ENCODE measurements around the gene ABHD13.

The ABHD13 gene

GRCh38 chr13:108218044-108218974, at the start of gene ABHD13:
ABHD13 (plus strand) TSS chr13:108218392; CDS start chr13:108229219, 10,827 bp downstream.
- Histone ChIP-seq H3K9ac (ENCODE audit: low read depth in 1 of 2, low read length in 2 of 2) (peak within 1 kb of the TSS; percentile 90 to 91), H3K9me3 (ENCODE audit: control insufficient read depth in 1 of 2, low read length in 2 of 2) (no peaks in the 10 kb centered on the region), H3K4me3 (ENCODE audit: low read depth in 1 of 2, low read length in 2 of 2) (peak within 1 kb of the TSS; percentile 88 to 94), H3K27ac (ENCODE audit: low read depth, low read length) (peak within 1 kb of the TSS; percentile 75), H3K27me3 (ENCODE audit: control insufficient read depth in 1 of 2, insufficient read depth in 2 of 2, low read length in 2 of 2) (no peaks in the 10 kb centered on the region), H3K4me1 (ENCODE audit: control insufficient read depth in 1 of 2, insufficient read depth in 2 of 2, low read length in 2 of 2) (peaks cover 25 to 32% of the 10 kb centered on the region in 2 donors), H3K36me3 (ENCODE audit: control insufficient read depth in 1 of 2, insufficient read depth in 2 of 2, low read length in 2 of 2) (no peaks in the 10 kb centered on the region)

GRCh38 chr13:108168929-108169328, 49.3 kb upstream of the ABHD13 start:
- Histone ChIP-seq H3K27me3 (ENCODE audit: control insufficient read depth in 1 of 2, insufficient read depth in 2 of 2, low read length in 2 of 2) (no peaks in the 10 kb centered on the region), H3K27ac (ENCODE audit: low read depth, low read length) (no peak overlapping the region), H3K9me3 (ENCODE audit: control insufficient read depth in 1 of 2, low read length in 2 of 2) (no peaks in the 10 kb centered on the region), H3K4me3 (ENCODE audit: low read depth in 1 of 2, low read length in 2 of 2) (no peak overlapping the region), H3K36me3 (ENCODE audit: control insufficient read depth in 1 of 2, insufficient read depth in 2 of 2, low read length in 2 of 2) (no peaks in the 10 kb centered on the region), H3K9ac (ENCODE audit: low read depth in 1 of 2, low read length in 2 of 2) (no peak overlapping the region), H3K4me1 (ENCODE audit: control insufficient read depth in 1 of 2, insufficient read depth in 2 of 2, low read length in 2 of 2) (no peaks in the 10 kb centered on the region)

- Histone ChIP-seq H3K4me3 (ENCODE audit: low read depth in 1 of 2, low read length in 2 of 2) (no peak overlapping the region), H3K4me1 (ENCODE audit: control insufficient read depth in 1 of 2, insufficient read depth in 2 of 2, low read length in 2 of 2) (no peaks in the 10 kb centered on the region), H3K27me3 (ENCODE audit: control insufficient read depth in 1 of 2, insufficient read depth in 2 of 2, low read length in 2 of 2) (no peaks in the 10 kb centered on the region)
These were observed 41.4 kb upstream of the ABHD13 start for GRCh38 chr13:108176685-108177274.

DNA sequence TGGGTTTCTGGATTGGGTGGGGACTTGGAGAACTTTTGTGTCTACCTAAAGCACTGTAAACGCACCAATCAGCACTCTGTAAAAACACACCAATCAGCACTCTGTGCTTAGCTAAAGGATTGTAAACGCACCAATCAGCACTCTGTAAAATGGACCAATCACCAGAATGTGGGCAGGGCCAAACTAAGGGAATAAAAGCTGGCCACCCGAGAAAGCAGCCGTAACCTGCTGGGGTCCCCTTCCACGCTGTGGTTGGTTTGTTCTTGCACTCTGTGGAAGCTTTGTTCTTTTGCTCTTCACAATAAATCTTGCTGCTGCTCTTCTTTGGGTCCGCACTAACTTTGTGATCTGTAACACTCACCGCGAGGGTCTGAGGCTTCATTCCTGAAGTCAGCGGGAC, 40.1 kb upstream of the ABHD13 start:
- Histone ChIP-seq H3K36me3 (ENCODE audit: control insufficient read depth in 1 of 2, insufficient read depth in 2 of 2, low read length in 2 of 2) (no peaks in the 10 kb centered on the region), H3K27ac (ENCODE audit: low read depth, low read length) (no peak overlapping the region), H3K4me1 (ENCODE audit: control insufficient read depth in 1 of 2, insufficient read depth in 2 of 2, low read length in 2 of 2) (no peaks in the 10 kb centered on the region), H3K27me3 (ENCODE audit: control insufficient read depth in 1 of 2, insufficient read depth in 2 of 2, low read length in 2 of 2) (no peaks in the 10 kb centered on the region), H3K9me3 (ENCODE audit: control insufficient read depth in 1 of 2, low read length in 2 of 2) (no peaks in the 10 kb centered on the region), H3K4me3 (ENCODE audit: low read depth in 1 of 2, low read length in 2 of 2) (no peak overlapping the region), H3K9ac (ENCODE audit: low read depth in 1 of 2, low read length in 2 of 2) (no peak overlapping the region)

More at GRCh38 chr13:108176685-108177274, 41.4 kb upstream of the ABHD13 start:
- Histone ChIP-seq H3K9ac (ENCODE audit: low read depth in 1 of 2, low read length in 2 of 2) (no peak overlapping the region), H3K9me3 (ENCODE audit: control insufficient read depth in 1 of 2, low read length in 2 of 2) (no peaks in the 10 kb centered on the region), H3K27ac (ENCODE audit: low read depth, low read length) (no peak overlapping the region), H3K36me3 (ENCODE audit: control insufficient read depth in 1 of 2, insufficient read depth in 2 of 2, low read length in 2 of 2) (no peaks in the 10 kb centered on the region)

DNA sequence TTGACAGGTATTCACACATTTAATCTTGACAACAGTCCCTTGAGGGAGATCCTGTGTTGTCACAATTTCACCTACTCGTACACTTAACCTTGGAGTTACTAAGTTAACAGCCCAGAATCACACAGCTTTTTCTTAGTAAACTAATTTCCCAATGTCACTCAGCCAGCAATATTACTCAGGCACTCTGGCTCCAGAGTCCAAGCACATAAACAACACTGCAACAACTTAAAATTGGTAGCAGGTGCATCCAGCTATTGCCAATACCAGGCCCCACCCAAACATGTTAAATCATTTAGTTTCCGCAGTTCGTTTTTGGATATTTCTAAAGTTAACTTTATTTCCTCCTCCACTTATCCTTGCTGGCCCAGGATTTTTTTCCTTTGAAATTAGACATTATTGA, 35.5 kb upstream of the ABHD13 start:
- no peak overlapping the region for H3K9ac ChIP-seq (ENCODE audit: low read depth in 1 of 2, low read length in 2 of 2)
- H3K9me3 ChIP-seq (ENCODE audit: control insufficient read depth in 1 of 2, low read length in 2 of 2), result no peaks in the 10 kb centered on the region
- no peaks in the 10 kb centered on the region for H3K4me1 ChIP-seq (ENCODE audit: control insufficient read depth in 1 of 2, insufficient read depth in 2 of 2, low read length in 2 of 2)
- H3K27ac ChIP-seq (ENCODE audit: low read depth, low read length), result no peak overlapping the region
- no peaks in the 10 kb centered on the region for H3K36me3 ChIP-seq (ENCODE audit: control insufficient read depth in 1 of 2, insufficient read depth in 2 of 2, low read length in 2 of 2)
- no peak overlapping the region for H3K4me3 ChIP-seq (ENCODE audit: low read depth in 1 of 2, low read length in 2 of 2)
- no peaks in the 10 kb centered on the region for H3K27me3 ChIP-seq (ENCODE audit: control insufficient read depth in 1 of 2, insufficient read depth in 2 of 2, low read length in 2 of 2)

GRCh38 chr13:108185223-108185622, 33.0 kb upstream of the ABHD13 start:
- no peaks in the 10 kb centered on the region for H3K27me3 ChIP-seq (ENCODE audit: control insufficient read depth in 1 of 2, insufficient read depth in 2 of 2, low read length in 2 of 2)
- H3K9me3 ChIP-seq (ENCODE audit: control insufficient read depth in 1 of 2, low read length in 2 of 2), result no peaks in the 10 kb centered on the region
- H3K27ac ChIP-seq (ENCODE audit: low read depth, low read length), result no peak overlapping the region

GRCh38 chr13:108188260-108188659, 29.9 kb upstream of the ABHD13 start:
- H3K9ac ChIP-seq (ENCODE audit: low read depth in 1 of 2, low read length in 2 of 2), result no peak overlapping the region
- no peaks in the 10 kb centered on the region for H3K9me3 ChIP-seq (ENCODE audit: control insufficient read depth in 1 of 2, low read length in 2 of 2)

More at GRCh38 chr13:108185223-108185622, 33.0 kb upstream of the ABHD13 start:
- Histone ChIP-seq H3K36me3 (ENCODE audit: control insufficient read depth in 1 of 2, insufficient read depth in 2 of 2, low read length in 2 of 2) (no peaks in the 10 kb centered on the region), H3K4me3 (ENCODE audit: low read depth in 1 of 2, low read length in 2 of 2) (no peak overlapping the region), H3K9ac (ENCODE audit: low read depth in 1 of 2, low read length in 2 of 2) (no peak overlapping the region), H3K4me1 (ENCODE audit: control insufficient read depth in 1 of 2, insufficient read depth in 2 of 2, low read length in 2 of 2) (no peaks in the 10 kb centered on the region)

GRCh38 chr13:108190897-108191296, 27.3 kb upstream of the ABHD13 start:
- Histone ChIP-seq H3K9me3 (ENCODE audit: control insufficient read depth in 1 of 2, low read length in 2 of 2) (peaks cover 9 to 10% of the 10 kb centered on the region in 2 donors), H3K9ac (ENCODE audit: low read depth in 1 of 2, low read length in 2 of 2) (no peak overlapping the region), H3K4me1 (ENCODE audit: control insufficient read depth in 1 of 2, insufficient read depth in 2 of 2, low read length in 2 of 2) (no peaks in the 10 kb centered on the region), H3K27me3 (ENCODE audit: control insufficient read depth in 1 of 2, insufficient read depth in 2 of 2, low read length in 2 of 2) (no peaks in the 10 kb centered on the region), H3K36me3 (ENCODE audit: control insufficient read depth in 1 of 2, insufficient read depth in 2 of 2, low read length in 2 of 2) (no peaks in the 10 kb centered on the region), H3K27ac (ENCODE audit: low read depth, low read length) (no peak overlapping the region), H3K4me3 (ENCODE audit: low read depth in 1 of 2, low read length in 2 of 2) (no peak overlapping the region)

More at GRCh38 chr13:108188260-108188659, 29.9 kb upstream of the ABHD13 start:
- no peaks in the 10 kb centered on the region for H3K27me3 ChIP-seq (ENCODE audit: control insufficient read depth in 1 of 2, insufficient read depth in 2 of 2, low read length in 2 of 2)
- H3K27ac ChIP-seq (ENCODE audit: low read depth, low read length), result no peak overlapping the region
- H3K4me1 ChIP-seq (ENCODE audit: control insufficient read depth in 1 of 2, insufficient read depth in 2 of 2, low read length in 2 of 2), result no peaks in the 10 kb centered on the region
- no peaks in the 10 kb centered on the region for H3K36me3 ChIP-seq (ENCODE audit: control insufficient read depth in 1 of 2, insufficient read depth in 2 of 2, low read length in 2 of 2)
- H3K4me3 ChIP-seq (ENCODE audit: low read depth in 1 of 2, low read length in 2 of 2), result no peak overlapping the region

DNA sequence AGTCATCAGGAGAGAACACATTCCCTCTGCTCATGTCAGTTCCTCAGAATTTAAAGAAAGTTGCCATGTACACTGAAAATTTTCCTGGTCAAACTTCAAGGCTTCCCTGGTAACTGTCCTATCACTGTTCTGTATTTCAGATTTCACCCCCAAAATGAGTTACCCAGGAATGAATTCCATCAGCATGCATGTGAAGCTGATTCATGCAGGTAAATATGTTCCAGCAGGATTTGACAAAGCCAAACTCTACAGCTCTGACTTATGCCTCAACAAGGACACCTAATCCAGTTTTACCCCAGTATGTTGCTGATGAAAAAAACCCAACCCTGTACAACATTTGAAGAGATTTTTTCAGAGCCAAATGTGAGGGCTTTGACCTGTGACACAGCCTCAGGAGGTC, 24.4 kb upstream of the ABHD13 start:
- Histone ChIP-seq H3K27me3 (ENCODE audit: control insufficient read depth in 1 of 2, insufficient read depth in 2 of 2, low read length in 2 of 2) (no peaks in the 10 kb centered on the region), H3K36me3 (ENCODE audit: control insufficient read depth in 1 of 2, insufficient read depth in 2 of 2, low read length in 2 of 2) (no peaks in the 10 kb centered on the region), H3K4me1 (ENCODE audit: control insufficient read depth in 1 of 2, insufficient read depth in 2 of 2, low read length in 2 of 2) (no peaks in the 10 kb centered on the region), H3K4me3 (ENCODE audit: low read depth in 1 of 2, low read length in 2 of 2) (no peak overlapping the region), H3K9me3 (ENCODE audit: control insufficient read depth in 1 of 2, low read length in 2 of 2) (peaks cover 9 to 10% of the 10 kb centered on the region in 2 donors), H3K27ac (ENCODE audit: low read depth, low read length) (no peak overlapping the region), H3K9ac (ENCODE audit: low read depth in 1 of 2, low read length in 2 of 2) (no peak overlapping the region)

GRCh38 chr13:108194435-108194936, 23.7 kb upstream of the ABHD13 start:
- no peak overlapping the region for H3K27ac ChIP-seq (ENCODE audit: low read depth, low read length)
- no peak overlapping the region for H3K9ac ChIP-seq (ENCODE audit: low read depth in 1 of 2, low read length in 2 of 2)
- no peaks in the 10 kb centered on the region for H3K36me3 ChIP-seq (ENCODE audit: control insufficient read depth in 1 of 2, insufficient read depth in 2 of 2, low read length in 2 of 2)
- H3K4me1 ChIP-seq (ENCODE audit: control insufficient read depth in 1 of 2, insufficient read depth in 2 of 2, low read length in 2 of 2), result no peaks in the 10 kb centered on the region
- H3K4me3 ChIP-seq (ENCODE audit: low read depth in 1 of 2, low read length in 2 of 2), result no peak overlapping the region
- peaks cover 9 to 10% of the 10 kb centered on the region in 2 donors for H3K9me3 ChIP-seq (ENCODE audit: control insufficient read depth in 1 of 2, low read length in 2 of 2)
- H3K27me3 ChIP-seq (ENCODE audit: control insufficient read depth in 1 of 2, insufficient read depth in 2 of 2, low read length in 2 of 2), result no peaks in the 10 kb centered on the region

Data from duodenal mucosa (tissue), 2 donors.